OCI-LY7 (cell line): ENCODE results near the gene IFT43.

Experiments
- CTCF ChIP-seq: fragments of 200-600 bp; sonication (generic); conservative IDR thresholded peaks from 2 replicates; pipeline ENCODE4 v1.5.1; 2014; ENCODE audit warnings: mild to moderate bottlenecking, antibody characterized with exemption, low read length, moderate library complexity, mixed read lengths
- EZH2phosphoT487 ChIP-seq: fragments of 200-600 bp; sonication (generic); IDR thresholded peaks from 2 replicates; pipeline ENCODE4 v1.6.1; 2018; ENCODE audit warnings: low read depth, borderline replicate concordance, mild to moderate bottlenecking, mixed run types, antibody characterized with exemption, low read length, moderate library complexity, mixed read lengths

- TF ChIP-seq CTCF: no peak
- no peak for TF ChIP-seq EZH2phosphoT487
Observed at GRCh38 chr14:75984674-75985073, 889 bp upstream of the IFT43 start.
